Measurements from ENCODE around the gene BLOC1S1.

DNA sequence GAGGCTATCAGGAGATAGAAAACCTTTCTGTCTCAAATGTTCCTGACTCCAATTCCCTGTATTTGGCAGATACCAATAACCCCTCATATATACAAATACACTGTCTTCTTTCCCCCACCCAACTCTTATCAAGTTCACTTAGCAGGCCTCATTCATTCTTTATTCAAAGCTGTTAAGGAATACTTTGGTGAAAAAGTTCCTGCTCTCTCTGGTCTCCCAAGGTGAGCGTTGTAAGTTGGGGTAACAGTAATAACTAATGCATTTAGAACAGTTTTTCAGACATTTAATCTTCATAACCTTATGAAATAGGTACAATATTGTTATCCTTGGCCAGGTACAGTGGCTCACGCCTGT lies 23.2 kb downstream of the BLOC1S1 start:
- TF ChIP-seq, protein P1, sequence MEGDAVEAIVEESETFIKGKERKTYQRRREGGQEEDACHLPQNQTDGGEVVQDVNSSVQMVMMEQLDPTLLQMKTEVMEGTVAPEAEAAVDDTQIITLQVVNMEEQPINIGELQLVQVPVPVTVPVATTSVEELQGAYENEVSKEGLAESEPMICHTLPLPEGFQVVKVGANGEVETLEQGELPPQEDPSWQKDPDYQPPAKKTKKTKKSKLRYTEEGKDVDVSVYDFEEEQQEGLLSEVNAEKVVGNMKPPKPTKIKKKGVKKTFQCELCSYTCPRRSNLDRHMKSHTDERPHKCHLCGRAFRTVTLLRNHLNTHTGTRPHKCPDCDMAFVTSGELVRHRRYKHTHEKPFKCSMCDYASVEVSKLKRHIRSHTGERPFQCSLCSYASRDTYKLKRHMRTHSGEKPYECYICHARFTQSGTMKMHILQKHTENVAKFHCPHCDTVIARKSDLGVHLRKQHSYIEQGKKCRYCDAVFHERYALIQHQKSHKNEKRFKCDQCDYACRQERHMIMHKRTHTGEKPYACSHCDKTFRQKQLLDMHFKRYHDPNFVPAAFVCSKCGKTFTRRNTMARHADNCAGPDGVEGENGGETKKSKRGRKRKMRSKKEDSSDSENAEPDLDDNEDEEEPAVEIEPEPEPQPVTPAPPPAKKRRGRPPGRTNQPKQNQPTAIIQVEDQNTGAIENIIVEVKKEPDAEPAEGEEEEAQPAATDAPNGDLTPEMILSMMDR (IDR thresholded peaks at IDR 0.05): no peak
- TF ChIP-seq POLR2A (IDR thresholded peaks at IDR 0.05): no peak

Data from vagina (tissue), 2 donors.